ENCODE measurements around the gene TUBGCP4. TPM values are rescaled to one million over a fixed set of nuclear protein-coding genes. Genes with fewer than 3 reads are reported as not detected.
A peak's percentile ranks its signal among the peaks of the same experiment; 100 is the strongest.

Gene TUBGCP4
- total and polyA plus RNA-seq, 10 of the 15 experiments (the other 5 are each of a cell fraction or from before 2014, with no cell fraction given), result 6.3 to 39.1 (median 24.8) TPM

DNA sequence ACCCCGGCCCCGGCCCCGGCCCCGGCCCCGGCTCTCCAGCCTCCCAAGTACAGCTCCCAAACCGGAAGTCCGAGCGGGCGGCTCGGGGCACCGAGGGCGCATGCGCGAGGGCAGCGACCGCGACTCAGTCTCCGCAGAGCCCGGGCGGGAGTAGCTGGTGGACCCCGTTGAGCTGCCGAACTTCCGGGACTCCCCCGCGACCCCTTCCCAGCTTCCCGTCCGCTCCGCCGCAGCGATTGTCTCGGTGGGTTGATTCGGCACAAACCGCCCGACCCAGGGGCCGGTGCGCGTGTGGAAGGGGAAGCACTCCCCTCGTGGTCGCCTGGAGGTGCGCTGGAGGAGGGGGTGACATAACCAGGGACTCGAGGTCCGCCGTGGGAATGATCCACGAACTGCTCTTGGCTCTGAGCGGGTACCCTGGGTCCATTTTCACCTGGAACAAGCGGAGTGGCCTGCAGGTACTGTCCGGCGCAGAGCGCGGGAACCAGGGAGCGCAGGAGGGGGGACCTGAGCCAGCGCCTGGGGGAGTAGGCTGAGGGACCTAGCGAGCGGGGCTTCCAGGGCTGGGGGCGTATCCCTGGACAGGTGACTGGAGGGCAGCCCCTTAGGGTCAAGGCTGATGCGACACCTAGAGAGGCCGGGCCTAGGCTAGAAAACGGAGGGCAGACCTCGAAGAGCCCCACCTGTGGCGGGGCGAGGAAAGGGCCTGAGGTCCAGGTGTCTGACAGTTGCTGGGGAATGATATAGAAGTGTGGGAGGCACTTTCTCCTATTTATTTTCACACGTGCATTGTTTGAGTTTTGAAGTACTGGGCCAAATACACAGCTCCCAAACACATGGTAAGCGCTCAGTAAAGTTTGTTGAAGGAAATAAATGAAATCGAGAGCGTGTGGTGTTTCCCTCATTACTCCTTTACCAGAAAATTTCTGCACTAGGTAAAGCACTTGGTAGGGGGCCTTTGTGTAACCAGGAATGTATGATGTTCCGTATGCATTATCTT lies at the start of gene TUBGCP4, which contains the start of gene ZSCAN29 (continued):
- TF ChIP-seq, protein P1, sequence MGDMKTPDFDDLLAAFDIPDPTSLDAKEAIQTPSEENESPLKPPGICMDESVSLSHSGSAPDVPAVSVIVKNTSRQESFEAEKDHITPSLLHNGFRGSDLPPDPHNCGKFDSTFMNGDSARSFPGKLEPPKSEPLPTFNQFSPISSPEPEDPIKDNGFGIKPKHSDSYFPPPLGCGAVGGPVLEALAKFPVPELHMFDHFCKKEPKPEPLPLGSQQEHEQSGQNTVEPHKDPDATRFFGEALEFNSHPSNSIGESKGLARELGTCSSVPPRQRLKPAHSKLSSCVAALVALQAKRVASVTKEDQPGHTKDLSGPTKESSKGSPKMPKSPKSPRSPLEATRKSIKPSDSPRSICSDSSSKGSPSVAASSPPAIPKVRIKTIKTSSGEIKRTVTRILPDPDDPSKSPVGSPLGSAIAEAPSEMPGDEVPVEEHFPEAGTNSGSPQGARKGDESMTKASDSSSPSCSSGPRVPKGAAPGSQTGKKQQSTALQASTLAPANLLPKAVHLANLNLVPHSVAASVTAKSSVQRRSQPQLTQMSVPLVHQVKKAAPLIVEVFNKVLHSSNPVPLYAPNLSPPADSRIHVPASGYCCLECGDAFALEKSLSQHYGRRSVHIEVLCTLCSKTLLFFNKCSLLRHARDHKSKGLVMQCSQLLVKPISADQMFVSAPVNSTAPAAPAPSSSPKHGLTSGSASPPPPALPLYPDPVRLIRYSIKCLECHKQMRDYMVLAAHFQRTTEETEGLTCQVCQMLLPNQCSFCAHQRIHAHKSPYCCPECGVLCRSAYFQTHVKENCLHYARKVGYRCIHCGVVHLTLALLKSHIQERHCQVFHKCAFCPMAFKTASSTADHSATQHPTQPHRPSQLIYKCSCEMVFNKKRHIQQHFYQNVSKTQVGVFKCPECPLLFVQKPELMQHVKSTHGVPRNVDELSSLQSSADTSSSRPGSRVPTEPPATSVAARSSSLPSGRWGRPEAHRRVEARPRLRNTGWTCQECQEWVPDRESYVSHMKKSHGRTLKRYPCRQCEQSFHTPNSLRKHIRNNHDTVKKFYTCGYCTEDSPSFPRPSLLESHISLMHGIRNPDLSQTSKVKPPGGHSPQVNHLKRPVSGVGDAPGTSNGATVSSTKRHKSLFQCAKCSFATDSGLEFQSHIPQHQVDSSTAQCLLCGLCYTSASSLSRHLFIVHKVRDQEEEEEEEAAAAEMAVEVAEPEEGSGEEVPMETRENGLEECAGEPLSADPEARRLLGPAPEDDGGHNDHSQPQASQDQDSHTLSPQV (IDR thresholded peaks at IDR 0.05), result no peak
- TF ChIP-seq HDGF (IDR thresholded peaks at IDR 0.05) (peak; percentile 77; the same call in 1 of the 2 replicates), ZNF217 (IDR thresholded peaks at IDR 0.05) (no peak), POLR2AphosphoS5 (IDR thresholded peaks at IDR 0.05; ENCODE audit: low read length) (peak; percentile 64; the same call in 1 of the 2 replicates), SPI1 (IDR thresholded peaks at IDR 0.05; ENCODE audit: borderline replicate concordance, insufficient read depth, low read depth, low read length) (no peak), ZBED1 (IDR thresholded peaks at IDR 0.05; ENCODE audit: borderline replicate concordance) (no peak), ZNF384 (IDR thresholded peaks at IDR 0.05; ENCODE audit: borderline replicate concordance, low read depth, low read length) (no peak), RELA (IDR thresholded peaks at IDR 0.05; ENCODE audit: borderline replicate concordance, partially characterized antibody) (peak; percentile 59), RB1 (IDR thresholded peaks at IDR 0.05; ENCODE audit: borderline replicate concordance) (peak; percentile 94; the same call in 1 of the 2 replicates), BMI1 (IDR thresholded peaks at IDR 0.05; ENCODE audit: borderline replicate concordance) (no peak), JUND (IDR thresholded peaks at IDR 0.05; ENCODE audit: low read depth, low read length) (no peak), FOXM1 (IDR thresholded peaks at IDR 0.05; ENCODE audit: low read depth, low read length) (no peak), ETV6 (conservative IDR thresholded peaks at IDR 0.05 in 1 of 2, IDR thresholded peaks at IDR 0.05 in 1 of 2; ENCODE audit: borderline replicate concordance in 1 of 2, low read depth in 1 of 2) (no peak), ATF7 (IDR thresholded peaks at IDR 0.05; ENCODE audit: low read depth) (no peak), CEBPB (IDR thresholded peaks at IDR 0.05; ENCODE audit: borderline replicate concordance in 1 of 2, low read depth in 2 of 2, low read length in 2 of 2) (no peak), NRF1 (conservative IDR thresholded peaks at IDR 0.05; ENCODE audit: low read depth, low read length) (peak; percentile 58), SMC3 (IDR thresholded peaks at IDR 0.05; ENCODE audit: borderline replicate concordance, low read length) (no peak), PAX5 (IDR thresholded peaks at IDR 0.05; ENCODE audit: borderline replicate concordance, low read depth, low read length) (peak; percentile 92), CHD1 (IDR thresholded peaks at IDR 0.05; ENCODE audit: low read depth, low read length) (no peak), ZNF622 (IDR thresholded peaks at IDR 0.05) (no peak), KDM1A (IDR thresholded peaks at IDR 0.05; ENCODE audit: borderline replicate concordance) (no peak)
- TF ChIP-seq, protein P2, sequence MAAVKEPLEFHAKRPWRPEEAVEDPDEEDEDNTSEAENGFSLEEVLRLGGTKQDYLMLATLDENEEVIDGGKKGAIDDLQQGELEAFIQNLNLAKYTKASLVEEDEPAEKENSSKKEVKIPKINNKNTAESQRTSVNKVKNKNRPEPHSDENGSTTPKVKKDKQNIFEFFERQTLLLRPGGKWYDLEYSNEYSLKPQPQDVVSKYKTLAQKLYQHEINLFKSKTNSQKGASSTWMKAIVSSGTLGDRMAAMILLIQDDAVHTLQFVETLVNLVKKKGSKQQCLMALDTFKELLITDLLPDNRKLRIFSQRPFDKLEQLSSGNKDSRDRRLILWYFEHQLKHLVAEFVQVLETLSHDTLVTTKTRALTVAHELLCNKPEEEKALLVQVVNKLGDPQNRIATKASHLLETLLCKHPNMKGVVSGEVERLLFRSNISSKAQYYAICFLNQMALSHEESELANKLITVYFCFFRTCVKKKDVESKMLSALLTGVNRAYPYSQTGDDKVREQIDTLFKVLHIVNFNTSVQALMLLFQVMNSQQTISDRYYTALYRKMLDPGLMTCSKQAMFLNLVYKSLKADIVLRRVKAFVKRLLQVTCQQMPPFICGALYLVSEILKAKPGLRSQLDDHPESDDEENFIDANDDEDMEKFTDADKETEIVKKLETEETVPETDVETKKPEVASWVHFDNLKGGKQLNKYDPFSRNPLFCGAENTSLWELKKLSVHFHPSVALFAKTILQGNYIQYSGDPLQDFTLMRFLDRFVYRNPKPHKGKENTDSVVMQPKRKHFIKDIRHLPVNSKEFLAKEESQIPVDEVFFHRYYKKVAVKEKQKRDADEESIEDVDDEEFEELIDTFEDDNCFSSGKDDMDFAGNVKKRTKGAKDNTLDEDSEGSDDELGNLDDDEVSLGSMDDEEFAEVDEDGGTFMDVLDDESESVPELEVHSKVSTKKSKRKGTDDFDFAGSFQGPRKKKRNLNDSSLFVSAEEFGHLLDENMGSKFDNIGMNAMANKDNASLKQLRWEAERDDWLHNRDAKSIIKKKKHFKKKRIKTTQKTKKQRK (IDR thresholded peaks at IDR 0.05; ENCODE audit: low read depth, low read length), result no peak

Measured in GM12878 (cell line).